GM19328 (cell line): ENCODE results near the gene RBPJ.

ENCODE experiments used
- ATAC-seq: cut with Tn5 transposase; IDR thresholded peaks from one replicate; pipeline ENCODE4 v1.9.1; 2021; ENCODE audit warnings: mild to moderate bottlenecking, moderate library complexity; ENCODE audit not compliant: unreplicated experiment

Gene RBPJ

GRCh38 chr4:26412381-26413372 lies 91.9 kb downstream of the RBPJ start:
- no peak for ATAC-seq

- ATAC-seq = no peak
Measured at GRCh38 chr4:26413582-26413981, 92.8 kb downstream of the RBPJ start.

GRCh38 chr4:26418107-26418506 lies 97.3 kb downstream of the RBPJ start:
- no peak for ATAC-seq

GRCh38 chr4:26418850-26419249 lies 98.0 kb downstream of the RBPJ start:
- ATAC-seq = no peak

GRCh38 chr4:26420438-26420837 lies 99.6 kb downstream of the RBPJ start:
- no peak for ATAC-seq

- no peak for ATAC-seq
Measured at GRCh38 chr4:26420913-26421312, 100.1 kb downstream of the RBPJ start.

- no peak for ATAC-seq
Measured at GRCh38 chr4:26424153-26424552, 103.3 kb downstream of the RBPJ start.

GRCh38 chr4:26424838-26425237 lies 104.0 kb downstream of the RBPJ start:
- ATAC-seq = no peak

GRCh38 chr4:26425953-26426352 lies 105.1 kb downstream of the RBPJ start:
- no peak for ATAC-seq

GRCh38 chr4:26426892-26427291 lies 106.1 kb downstream of the RBPJ start:
- no peak for ATAC-seq

GRCh38 chr4:26429910-26430309 lies 109.1 kb downstream of the RBPJ start:
- ATAC-seq = no peak

GRCh38 chr4:26431461-26432180 lies 110.8 kb downstream of the RBPJ start:
- ATAC-seq = no peak

- ATAC-seq = no peak
Measured at GRCh38 chr4:26432419-26432818, 111.6 kb downstream of the RBPJ start.

GRCh38 chr4:26433556-26433955 lies 112.7 kb downstream of the RBPJ start:
- ATAC-seq = no peak

GRCh38 chr4:26434030-26434639 lies 113.3 kb downstream of the RBPJ start:
- ATAC-seq = no peak

GRCh38 chr4:26441102-26441501 lies 120.3 kb downstream of the RBPJ start:
- no peak for ATAC-seq

GRCh38 chr4:26441771-26442170 lies 121.0 kb downstream of the RBPJ start:
- no peak for ATAC-seq

GRCh38 chr4:26447378-26447777 lies 126.6 kb downstream of the RBPJ start:
- ATAC-seq = no peak

GRCh38 chr4:26450418-26450817 lies 129.6 kb downstream of the RBPJ start:
- ATAC-seq = no peak

GRCh38 chr4:26451597-26451996 lies 130.8 kb downstream of the RBPJ start:
- ATAC-seq = no peak
